BLaER1 (cell line): ENCODE data around the gene HMOX2.

ENCODE experiments used
- H3K27ac ChIP-seq: shearing (Covaris generic); formaldehyde crosslinking; 2 replicates; pipeline ENCODE4 v1.8.1; 2022
- H3K27me3 ChIP-seq: shearing (Covaris generic); formaldehyde crosslinking; 2 replicates; pipeline ENCODE4 v1.8.1; 2022
- H3K36me3 ChIP-seq: shearing (Covaris generic); formaldehyde crosslinking; 2 replicates; pipeline ENCODE4 v1.8.1; 2022
- H3K4me1 ChIP-seq: shearing (Covaris generic); formaldehyde crosslinking; 2 replicates; pipeline ENCODE4 v1.8.1; 2022
- H3K4me2 ChIP-seq: shearing (Covaris generic); formaldehyde crosslinking; 2 replicates; pipeline ENCODE4 v1.8.1; 2022
- H3K4me3 ChIP-seq: shearing (Covaris generic); formaldehyde crosslinking; 2 replicates; pipeline ENCODE4 v1.8.1; 2022
- H3K9ac ChIP-seq: shearing (Covaris generic); formaldehyde crosslinking; 2 replicates; pipeline ENCODE4 v1.8.1; 2022
- H3K9me3 ChIP-seq: shearing (Covaris generic); formaldehyde crosslinking; 2 replicates; pipeline ENCODE4 v1.8.1; 2022
- H4K20me1 ChIP-seq: shearing (Covaris generic); formaldehyde crosslinking; 2 replicates; pipeline ENCODE4 v1.8.1; 2022
- Cebpa-rat ChIP-seq: shearing (Covaris generic); IDR thresholded peaks from 2 replicates; pipeline ENCODE4 v1.8.1; 2022

The HMOX2 gene

DNA sequence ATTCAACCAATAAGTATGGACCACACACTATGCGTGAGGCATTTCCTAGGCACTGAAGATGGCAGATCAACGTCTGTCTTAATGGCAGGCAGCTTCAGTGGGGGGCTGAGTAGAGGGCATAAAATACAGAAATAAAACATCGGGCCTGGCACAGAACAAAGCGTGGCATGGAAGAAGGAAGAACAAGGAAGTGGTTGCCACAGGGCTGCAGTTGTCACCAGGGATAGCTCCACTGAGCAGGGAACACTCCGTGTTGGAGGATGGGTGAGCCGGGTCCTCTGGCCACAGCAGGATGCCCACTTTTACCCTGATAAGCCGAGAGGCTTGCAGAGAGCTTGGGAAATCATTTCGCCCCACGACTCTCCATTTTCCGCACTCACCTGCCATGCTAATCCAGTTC is 56.0 kb downstream of the HMOX2 start:
- Histone ChIP-seq H3K27me3 (no peaks in the 10 kb centered on the region), H3K36me3 (peaks cover 27% of the 10 kb centered on the region), H3K4me1 (peaks cover 53% of the 10 kb centered on the region), H3K4me3 (no peak overlapping the region), H3K4me2 (no peak overlapping the region), H3K9ac (no peak overlapping the region), H3K9me3 (no peaks in the 10 kb centered on the region), H4K20me1 (peaks cover 19% of the 10 kb centered on the region; the same call in 1 of the 2 replicates), H3K27ac (no peak overlapping the region)
- TF ChIP-seq Cebpa-rat = no peak

DNA sequence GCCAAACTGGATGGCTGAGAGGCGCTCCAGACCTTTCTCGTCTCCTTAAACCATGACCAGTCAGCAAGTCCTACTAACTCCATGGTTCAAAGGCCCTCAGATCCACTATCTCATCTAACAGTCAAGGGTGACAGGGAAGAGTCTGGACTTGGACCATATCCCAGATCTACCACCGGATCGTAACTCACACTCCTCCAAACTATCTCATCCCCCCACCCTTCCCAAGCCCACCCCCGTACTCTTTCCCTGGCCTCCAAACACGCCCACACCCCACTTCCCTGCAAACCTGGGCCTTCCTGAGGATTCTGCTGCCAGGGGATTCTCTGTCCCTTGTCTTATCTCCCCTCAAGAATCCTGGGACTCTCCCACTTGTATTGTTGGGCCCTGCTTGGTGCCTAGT is 57.3 kb downstream of the HMOX2 start:
- Histone ChIP-seq H4K20me1 (peaks cover 19% of the 10 kb centered on the region; the same call in 1 of the 2 replicates), H3K27ac (no peak overlapping the region), H3K9ac (no peak overlapping the region), H3K36me3 (peaks cover 27% of the 10 kb centered on the region), H3K4me1 (peaks cover 51% of the 10 kb centered on the region), H3K4me2 (no peak overlapping the region), H3K4me3 (no peak overlapping the region), H3K27me3 (no peaks in the 10 kb centered on the region), H3K9me3 (no peaks in the 10 kb centered on the region)
- no peak for TF ChIP-seq Cebpa-rat

DNA sequence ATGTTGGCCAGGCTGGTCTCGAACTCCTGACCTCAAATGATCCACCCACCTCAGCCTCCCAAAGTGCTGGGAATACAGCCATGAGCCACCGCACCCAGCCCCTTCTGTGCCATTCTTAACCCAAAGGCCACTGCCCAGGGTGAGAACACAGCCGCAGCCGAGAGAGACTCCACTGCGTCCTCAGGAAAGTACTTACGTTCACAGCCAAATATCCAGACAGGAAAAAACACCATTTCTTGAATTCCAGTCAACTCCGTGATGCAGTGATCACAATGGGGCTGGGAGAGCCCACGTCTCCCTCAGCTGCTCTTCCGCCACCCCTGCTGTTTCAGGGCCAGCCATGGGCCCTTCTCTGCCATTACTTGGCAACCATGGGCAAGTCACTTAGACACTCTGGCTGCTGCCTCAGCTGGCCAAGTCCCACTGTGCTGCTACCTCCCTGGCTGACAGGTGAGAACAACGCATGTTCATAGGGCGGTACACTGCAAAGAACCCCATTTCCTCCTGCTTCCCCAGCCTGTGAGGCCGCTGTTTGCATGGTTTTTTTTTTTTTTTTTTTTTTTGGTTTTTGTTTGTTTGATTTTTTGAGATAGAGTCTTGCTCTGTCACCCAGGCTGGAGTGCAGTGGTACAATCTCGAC is 58.1 kb downstream of the HMOX2 start:
- TF ChIP-seq Cebpa-rat = no peak
- H3K9me3 ChIP-seq = peaks cover 5% of the 10 kb centered on the region
- peaks cover 43% of the 10 kb centered on the region for H3K4me1 ChIP-seq
- H3K27ac ChIP-seq = no peak overlapping the region
- H3K9ac ChIP-seq = no peak overlapping the region
- no peak overlapping the region for H3K4me2 ChIP-seq
- H3K36me3 ChIP-seq = peaks cover 27% of the 10 kb centered on the region
- no peaks in the 10 kb centered on the region for H3K27me3 ChIP-seq
- peaks cover 19% of the 10 kb centered on the region; the same call in 1 of the 2 replicates for H4K20me1 ChIP-seq
- H3K4me3 ChIP-seq = no peak overlapping the region

DNA sequence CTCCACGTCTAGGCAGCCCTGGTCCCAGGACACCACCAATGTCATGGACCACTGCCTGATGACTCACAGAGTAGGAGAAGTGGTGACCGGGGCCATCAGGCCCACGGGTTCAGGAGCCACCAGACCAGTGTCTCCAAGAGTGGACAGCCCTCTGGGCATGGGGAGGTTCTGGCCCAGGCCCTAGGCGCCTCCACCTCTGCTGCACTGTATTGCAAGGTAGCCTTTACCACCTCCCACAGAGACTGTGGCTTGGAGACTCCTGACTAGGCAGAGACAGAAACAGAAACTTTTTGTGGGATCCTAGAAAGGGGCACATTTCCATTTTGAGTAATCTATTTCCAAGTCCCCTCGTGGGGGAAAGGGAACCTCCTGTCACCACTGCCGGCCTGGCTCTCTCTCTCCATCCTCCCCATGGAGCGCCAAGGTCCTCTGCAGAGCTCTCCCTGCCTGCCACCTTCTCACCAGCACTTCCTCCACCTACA is 59.5 kb downstream of the HMOX2 start:
- peaks cover 16% of the 10 kb centered on the region for H3K9me3 ChIP-seq
- H4K20me1 ChIP-seq = peaks cover 19% of the 10 kb centered on the region; the same call in 1 of the 2 replicates
- H3K4me2 ChIP-seq = 0 out of 2 replicates have a peak overlapping the region, but pooled peaks have one; percentile 15
- TF ChIP-seq Cebpa-rat = no peak
- H3K27ac ChIP-seq = no peak overlapping the region
- no peak overlapping the region for H3K4me3 ChIP-seq
- no peak overlapping the region for H3K9ac ChIP-seq
- H3K27me3 ChIP-seq = no peaks in the 10 kb centered on the region
- H3K4me1 ChIP-seq = peaks cover 29% of the 10 kb centered on the region
- H3K36me3 ChIP-seq = peaks cover 27% of the 10 kb centered on the region

DNA sequence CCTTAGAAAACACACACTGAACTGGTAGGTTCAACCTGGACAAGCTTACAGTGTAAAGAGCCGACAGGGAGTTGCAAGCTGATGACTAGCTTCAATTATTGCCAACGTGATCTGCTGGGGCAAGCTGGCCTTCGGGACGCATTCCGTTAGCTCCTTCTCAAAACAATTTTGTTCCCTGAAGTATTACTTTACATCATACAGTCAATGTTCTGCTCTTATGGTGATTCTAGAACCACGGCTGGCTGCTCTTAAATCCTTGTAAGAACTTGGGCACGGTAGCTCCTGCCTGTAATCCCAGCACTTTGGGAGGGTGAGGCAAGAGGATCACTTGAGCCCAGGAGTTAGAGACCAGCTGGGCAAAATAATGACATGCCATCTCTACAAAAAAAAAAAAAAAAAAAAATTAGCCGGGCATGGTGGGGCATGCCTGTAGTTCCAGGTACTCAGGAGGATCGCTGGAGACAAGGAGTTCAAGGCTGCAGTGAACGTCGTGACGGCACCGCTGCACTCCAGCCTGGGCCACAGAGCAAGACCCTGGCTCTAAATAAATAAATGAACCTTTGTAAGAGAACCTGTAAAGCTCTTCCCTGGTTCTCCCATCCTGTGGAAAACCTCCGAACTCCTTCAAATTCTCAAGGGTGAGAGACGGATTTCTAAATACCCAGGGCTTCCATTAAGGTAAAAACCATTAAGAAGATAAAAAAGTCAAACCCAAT is 60.4 kb downstream of the HMOX2 start:
- TF ChIP-seq Cebpa-rat = no peak

GRCh38 chr16:4537376-4538343 is 61.5 kb downstream of the HMOX2 start:
- Histone ChIP-seq H3K36me3 (peaks cover 10% of the 10 kb centered on the region), H3K9me3 (peaks cover 16% of the 10 kb centered on the region), H3K4me3 (peak overlapping the region; percentile 85), H3K9ac (peak overlapping the region; percentile 88), H3K27me3 (no peaks in the 10 kb centered on the region), H3K4me1 (peaks cover 28% of the 10 kb centered on the region), H4K20me1 (peaks cover 19% of the 10 kb centered on the region; the same call in 1 of the 2 replicates), H3K4me2 (peak overlapping the region; percentile 99), H3K27ac (peak overlapping the region; percentile 86)
- TF ChIP-seq Cebpa-rat = no peak

More for the DNA sequence above, 60.4 kb downstream of the HMOX2 start:
- Histone ChIP-seq H3K27ac (no peak overlapping the region), H4K20me1 (peaks cover 19% of the 10 kb centered on the region; the same call in 1 of the 2 replicates), H3K9me3 (peaks cover 16% of the 10 kb centered on the region), H3K4me3 (no peak overlapping the region), H3K4me1 (peaks cover 28% of the 10 kb centered on the region), H3K27me3 (no peaks in the 10 kb centered on the region), H3K4me2 (peak overlapping the region; percentile 99; the same call in 1 of the 2 replicates), H3K9ac (no peak overlapping the region), H3K36me3 (peaks cover 21% of the 10 kb centered on the region)

- Histone ChIP-seq H3K27ac (peak within 1 kb of the TSS; percentile 86), H4K20me1 (peaks cover 19% of the 10 kb centered on the region; the same call in 1 of the 2 replicates), H3K4me3 (peak within 1 kb of the TSS; percentile 85), H3K4me1 (peaks cover 28% of the 10 kb centered on the region), H3K27me3 (no peaks in the 10 kb centered on the region), H3K36me3 (peaks cover 4% of the 10 kb centered on the region; the same call in 1 of the 2 replicates), H3K4me2 (peak within 1 kb of the TSS; percentile 99), H3K9me3 (peaks cover 16% of the 10 kb centered on the region), H3K9ac (peak within 1 kb of the TSS; percentile 88)
- TF ChIP-seq Cebpa-rat = no peak
Measured at GRCh38 chr16:4538350-4539235, 62.4 kb downstream of the HMOX2 start, which contains the start of gene CDIP1. Gene CDIP1 (minus strand): TSS chr16:4538773. CDS start chr16:4514130, 24,643 bp downstream.

DNA sequence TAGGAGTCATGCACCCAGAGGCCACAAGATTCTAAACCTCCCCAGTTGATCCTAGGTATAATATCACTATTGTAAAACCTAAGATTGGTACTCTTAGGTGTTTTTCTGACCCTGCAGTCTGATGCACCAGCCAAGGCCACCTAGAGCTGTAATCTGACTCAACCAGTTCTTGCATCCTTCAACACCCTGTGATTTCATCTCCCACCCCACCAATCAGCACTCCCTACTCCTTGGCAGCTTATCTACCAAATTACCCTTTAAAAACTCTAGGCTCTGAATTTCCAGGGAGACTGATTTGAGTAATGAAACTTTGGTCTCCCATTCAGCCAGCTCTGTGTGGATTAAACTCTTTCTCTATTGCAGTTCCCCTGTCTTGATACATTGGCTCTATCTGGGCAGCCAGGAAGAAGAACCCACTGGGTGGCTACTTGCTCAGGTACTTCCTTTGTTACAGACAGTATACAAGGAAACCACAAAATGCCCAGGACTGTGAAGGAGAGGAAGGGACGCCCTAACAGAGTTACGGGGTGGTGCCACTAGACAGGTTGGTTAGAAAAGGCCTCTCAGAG is 63.6 kb downstream of the HMOX2 start:
- no peaks in the 10 kb centered on the region for H3K36me3 ChIP-seq
- H3K27ac ChIP-seq = no peak overlapping the region
- no peak overlapping the region for H3K4me2 ChIP-seq
- peaks cover 17% of the 10 kb centered on the region; the same call in 1 of the 2 replicates for H4K20me1 ChIP-seq
- H3K27me3 ChIP-seq = no peaks in the 10 kb centered on the region
- peaks cover 16% of the 10 kb centered on the region for H3K9me3 ChIP-seq
- no peak overlapping the region for H3K4me3 ChIP-seq
- no peak for TF ChIP-seq Cebpa-rat
- peaks cover 28% of the 10 kb centered on the region for H3K4me1 ChIP-seq
- no peak overlapping the region for H3K9ac ChIP-seq
